Measurements from ENCODE around the gene TUFT1. TPM values are rescaled to one million over a fixed set of nuclear protein-coding genes. Genes with fewer than 3 reads are reported as not detected.

The TUFT1 gene
- total and polyA plus RNA-seq, 2 of the 4 experiments (the other 2 are of a cell fraction): 21.2 to 30.3 TPM

- peak overlapping the region; percentile 64 for H2AFZ ChIP-seq (replicated peaks; ENCODE audit: low read length, poor library complexity)
- H3K23ac ChIP-seq (ENCODE audit: low read depth, low read length): no peak overlapping the region
- H3K9ac ChIP-seq (ENCODE audit: low read depth, low read length): no peak overlapping the region
- H2BK20ac ChIP-seq (ENCODE audit: low read depth, low read length): no peak overlapping the region; the same call in 1 of the 2 replicates
- intact Hi-C loops (cut with micrococcal nuclease) (loop anchor here (1.0 kb wide), 1 partner anchor 201 kb away; no protein-coding TSS in a partner anchor), in situ Hi-C loops (cut with MboI; ENCODE audit: low sequenced_read_pairs) (loop anchor here (10.0 kb wide), 1 partner anchor 200 kb away; no protein-coding TSS in a partner anchor), dilution Hi-C loops (cut with HindIII; ENCODE audit: low sequenced_read_pairs, unreplicated experiment) (no loop called here)
- no peak overlapping the region for H3K4me3 ChIP-seq (ENCODE audit: insufficient read depth, low read depth, low read length)
- H4K8ac ChIP-seq (ENCODE audit: low read depth in 2 of 2, low read length in 2 of 2): no peak overlapping the region; a peak in 1 of 4 replicates
- H3K4me2 ChIP-seq (ENCODE audit: low read depth, low read length): no peak overlapping the region
- no peak overlapping the region; the same call in 1 of the 2 replicates for H3K4ac ChIP-seq (ENCODE audit: low read depth, low read length)
- 0 out of 2 replicates have a peak overlapping the region, but pooled peaks have one; percentile 35 for H3K14ac ChIP-seq (replicated peaks; ENCODE audit: low read depth, low read length)
- no peak overlapping the region for H2BK5ac ChIP-seq (ENCODE audit: low read depth, low read length, poor library complexity, severe bottlenecking)
- peaks cover 0 to 10% of the 10 kb centered on the region in 2 experiments; a peak in 1 of 4 replicates for H3K79me1 ChIP-seq (ENCODE audit: low read depth in 1 of 2, low read length in 2 of 2)
- ChIA-PET POLR2A (ENCODE audit: unreplicated experiment) (no interaction called here), CTCF (interaction anchor here (0.6 to 1.1 kb wide), 2 partner anchors 95 to 134 kb away, joined by 3 read pairs; no protein-coding TSS in a partner anchor)
- H4K5ac ChIP-seq (ENCODE audit: low read depth, low read length): no peak overlapping the region
- 0 out of 2 replicates have a peak overlapping the region, but pooled peaks have one; percentile 5 for H2AK5ac ChIP-seq (ENCODE audit: low read depth, low read length)
- no peak overlapping the region for H3K18ac ChIP-seq (ENCODE audit: low read depth, low read length)
- TF ChIP-seq POLR2A (IDR thresholded peaks at IDR 0.05; ENCODE audit: low read depth, low read length): peak; percentile 44; the same call in 1 of the 2 replicates
- TF ChIP-seq RAD21 (IDR thresholded peaks at IDR 0.05; ENCODE audit: low read length): peak; percentile 88
- TF ChIP-seq CEBPB (IDR thresholded peaks at IDR 0.05; ENCODE audit: low read depth, low read length): peak; percentile 1; the same call in 1 of the 2 replicates
- peak; percentile 88 for TF ChIP-seq SMC3 (IDR thresholded peaks at IDR 0.05; ENCODE audit: low read depth, low read length)
- TF ChIP-seq CTCF (conservative IDR thresholded peaks at IDR 0.05; ENCODE audit: low read depth, low read length): peak; percentile 92
- no peak for TF ChIP-seq BHLHE40 (IDR thresholded peaks at IDR 0.05; ENCODE audit: low read depth, low read length)
- no peak for TF ChIP-seq FOS (IDR thresholded peaks at IDR 0.05; ENCODE audit: low read depth, low read length)
- H3K27me3 ChIP-seq (ENCODE audit: control insufficient read depth, insufficient read depth, low read length): no peaks in the 10 kb centered on the region
- H4K20me1 ChIP-seq (ENCODE audit: insufficient read depth, low read length): peaks cover 4% of the 10 kb centered on the region; the same call in 1 of the 2 replicates
- peaks cover 21% of the 10 kb centered on the region for H3K4me1 ChIP-seq (ENCODE audit: control insufficient read depth, insufficient read depth, low read length)
- no peak overlapping the region for H2BK15ac ChIP-seq (ENCODE audit: low read depth, low read length)
- no peak overlapping the region for H3K56ac ChIP-seq (ENCODE audit: extremely low read depth, insufficient read depth, low read length)
- H3K36me3 ChIP-seq (ENCODE audit: control insufficient read depth, insufficient read depth, low read length): no peaks in the 10 kb centered on the region
- BruUV-seq (replicated peaks): no TSS peak
- H2BK120ac ChIP-seq (ENCODE audit: low read depth, low read length): no peak overlapping the region; the same call in 1 of the 2 replicates
- peaks cover 20% of the 10 kb centered on the region for H3K9me1 ChIP-seq (ENCODE audit: insufficient read depth, low read length)
- 0 out of 2 replicates have a peak overlapping the region, but pooled peaks have one; percentile 4 for H4K91ac ChIP-seq (ENCODE audit: insufficient read depth, low read depth, low read length)
- no peak overlapping the region for H3K27ac ChIP-seq (ENCODE audit: insufficient read depth, low read length)
- H2AK9ac ChIP-seq (replicated peaks; ENCODE audit: low read depth, low read length, poor library complexity): no peak overlapping the region
- WGBS, 2 experiments (ENCODE audit: extremely low coverage in 2 of 2, insufficient read length in 1 of 2): 27% methylated on average over 3 of the region's 12 CpGs; no CpG with 5 or more reads in 1 of the 2 experiments
- ATAC-seq (ENCODE audit: low read depth) (peak; percentile 71), DNase-seq (peak; percentile 67)
- no peaks in the 10 kb centered on the region for H3K9me3 ChIP-seq (ENCODE audit: control insufficient read depth, insufficient read depth, low read length)
Observed at GRCh38 chr1:151534662-151535278, 5.3 kb upstream of the TUFT1 start.
